ENCODE results near the gene SEMA5A. TPM values are rescaled to one million over a fixed set of nuclear protein-coding genes. Genes with fewer than 3 reads are reported as not detected.
A peak's percentile ranks its signal among the peaks of the same experiment; 100 is the strongest.

SEMA5A gene
- total RNA-seq, 1 donor from 2014 or later = 189 TPM

DNA sequence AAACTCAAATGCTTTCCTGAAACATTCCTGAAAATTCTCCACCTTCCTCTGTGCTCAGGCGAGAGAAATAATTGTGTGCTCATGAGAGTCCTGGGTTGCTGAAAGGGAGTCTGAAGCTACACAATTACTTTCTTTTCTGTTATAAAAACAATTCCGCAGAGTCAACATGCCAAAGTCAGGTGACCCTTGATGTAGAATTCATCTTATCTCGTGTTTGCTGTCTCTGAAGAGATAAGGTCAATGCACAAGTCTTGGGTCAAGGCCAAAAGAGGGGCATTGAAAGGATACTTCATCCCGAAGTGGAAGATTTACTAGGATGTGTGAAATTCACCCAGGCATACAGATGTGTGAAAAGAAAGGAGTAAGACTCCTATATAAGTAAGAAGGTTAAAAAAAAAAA is 493.5 kb downstream of the SEMA5A start:
- TF ChIP-seq, protein P1, sequence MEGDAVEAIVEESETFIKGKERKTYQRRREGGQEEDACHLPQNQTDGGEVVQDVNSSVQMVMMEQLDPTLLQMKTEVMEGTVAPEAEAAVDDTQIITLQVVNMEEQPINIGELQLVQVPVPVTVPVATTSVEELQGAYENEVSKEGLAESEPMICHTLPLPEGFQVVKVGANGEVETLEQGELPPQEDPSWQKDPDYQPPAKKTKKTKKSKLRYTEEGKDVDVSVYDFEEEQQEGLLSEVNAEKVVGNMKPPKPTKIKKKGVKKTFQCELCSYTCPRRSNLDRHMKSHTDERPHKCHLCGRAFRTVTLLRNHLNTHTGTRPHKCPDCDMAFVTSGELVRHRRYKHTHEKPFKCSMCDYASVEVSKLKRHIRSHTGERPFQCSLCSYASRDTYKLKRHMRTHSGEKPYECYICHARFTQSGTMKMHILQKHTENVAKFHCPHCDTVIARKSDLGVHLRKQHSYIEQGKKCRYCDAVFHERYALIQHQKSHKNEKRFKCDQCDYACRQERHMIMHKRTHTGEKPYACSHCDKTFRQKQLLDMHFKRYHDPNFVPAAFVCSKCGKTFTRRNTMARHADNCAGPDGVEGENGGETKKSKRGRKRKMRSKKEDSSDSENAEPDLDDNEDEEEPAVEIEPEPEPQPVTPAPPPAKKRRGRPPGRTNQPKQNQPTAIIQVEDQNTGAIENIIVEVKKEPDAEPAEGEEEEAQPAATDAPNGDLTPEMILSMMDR (IDR thresholded peaks at IDR 0.05) = no peak
- DNase-seq (ENCODE audit: extremely low spot score, unreplicated experiment) = no peak
- Mint-ChIP-seq H3K9me3 (ENCODE audit: unreplicated experiment) (no peaks in the 10 kb centered on the region), H3K4me1 (ENCODE audit: unreplicated experiment) (peaks cover 24% of the 10 kb centered on the region), H3K27ac (ENCODE audit: unreplicated experiment) (no peak overlapping the region), H3K4me3 (ENCODE audit: unreplicated experiment) (no peak overlapping the region), H3K27me3 (ENCODE audit: unreplicated experiment) (no peaks in the 10 kb centered on the region), H3K36me3 (ENCODE audit: unreplicated experiment) (peaks cover 47% of the 10 kb centered on the region)

DNA sequence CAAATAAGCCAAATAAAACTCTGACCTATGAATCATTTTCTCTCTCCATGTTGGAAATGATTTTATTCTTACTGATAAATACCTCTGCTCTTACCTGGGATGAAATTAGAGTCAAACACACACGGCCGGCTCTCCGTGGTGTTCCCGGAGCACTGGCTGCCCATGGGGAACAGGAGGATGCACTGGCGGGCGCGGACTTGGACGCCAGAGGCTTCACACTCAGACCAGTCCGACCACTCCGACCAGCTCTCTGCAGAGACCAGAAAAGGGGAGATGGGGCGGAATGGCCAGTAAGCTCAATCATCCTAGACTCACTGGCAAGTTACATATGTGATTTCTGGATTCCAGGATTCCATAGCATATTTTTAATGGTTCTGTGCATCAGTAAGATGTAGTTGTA is 494.1 kb downstream of the SEMA5A start:
- no peak for DNase-seq (ENCODE audit: extremely low spot score, unreplicated experiment)
- Mint-ChIP-seq H3K27me3 (ENCODE audit: unreplicated experiment) (no peaks in the 10 kb centered on the region), H3K4me1 (ENCODE audit: unreplicated experiment) (peaks cover 28% of the 10 kb centered on the region), H3K27ac (ENCODE audit: unreplicated experiment) (no peak overlapping the region), H3K9me3 (ENCODE audit: unreplicated experiment) (no peaks in the 10 kb centered on the region), H3K36me3 (ENCODE audit: unreplicated experiment) (peaks cover 50% of the 10 kb centered on the region), H3K4me3 (ENCODE audit: unreplicated experiment) (no peak overlapping the region)
- TF ChIP-seq, protein P1 (IDR thresholded peaks at IDR 0.05) = no peak

- no peak for DNase-seq (ENCODE audit: extremely low spot score, unreplicated experiment)
- TF ChIP-seq, protein P1 (IDR thresholded peaks at IDR 0.05) = no peak
- Mint-ChIP-seq H3K36me3 (ENCODE audit: unreplicated experiment) (peaks cover 59% of the 10 kb centered on the region), H3K9me3 (ENCODE audit: unreplicated experiment) (no peaks in the 10 kb centered on the region), H3K4me1 (ENCODE audit: unreplicated experiment) (peaks cover 16% of the 10 kb centered on the region), H3K27ac (ENCODE audit: unreplicated experiment) (no peak overlapping the region), H3K4me3 (ENCODE audit: unreplicated experiment) (no peak overlapping the region), H3K27me3 (ENCODE audit: unreplicated experiment) (no peaks in the 10 kb centered on the region)
Measured at GRCh38 chr5:9047932-9048331, 497.9 kb downstream of the SEMA5A start.

DNA sequence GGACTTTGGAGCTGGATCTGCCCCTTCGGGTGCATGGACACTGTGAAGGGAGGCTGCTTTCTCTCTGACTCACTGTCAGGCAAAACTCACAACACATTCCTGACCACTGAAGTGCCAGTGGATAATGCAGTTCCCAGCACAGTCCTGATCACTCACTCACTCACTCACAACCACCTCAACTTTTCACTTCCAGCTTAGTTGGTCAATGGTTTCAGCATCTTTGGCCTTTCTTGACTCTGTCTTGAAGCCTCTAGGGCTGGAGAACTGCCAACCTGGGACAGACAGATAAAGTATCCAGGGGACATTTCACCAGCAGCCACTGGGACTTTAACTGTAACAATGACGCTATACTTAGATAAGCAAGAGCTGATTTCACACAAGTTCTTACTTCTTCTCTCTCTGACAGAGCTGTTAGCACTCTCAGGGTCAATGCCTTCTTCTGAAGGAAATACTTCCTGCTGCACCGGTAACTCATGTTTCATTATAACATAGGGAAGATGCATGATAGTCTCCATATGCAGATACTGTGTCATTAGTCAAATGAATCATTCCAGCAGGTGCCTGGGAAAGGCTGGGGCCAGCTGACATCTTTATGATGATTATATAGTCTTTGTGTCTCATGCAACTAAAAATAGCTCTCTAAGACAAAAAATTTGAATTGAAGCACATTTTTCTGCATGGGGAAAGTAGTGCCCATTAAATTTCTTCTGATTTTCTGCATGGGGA is 499.0 kb downstream of the SEMA5A start:
- TF ChIP-seq, protein P1 (IDR thresholded peaks at IDR 0.05) = no peak
- no peak for DNase-seq (ENCODE audit: extremely low spot score, unreplicated experiment)
- Mint-ChIP-seq H3K27ac (ENCODE audit: unreplicated experiment) (peak overlapping the region; percentile 73), H3K4me3 (ENCODE audit: unreplicated experiment) (no peak overlapping the region), H3K9me3 (ENCODE audit: unreplicated experiment) (no peaks in the 10 kb centered on the region), H3K36me3 (ENCODE audit: unreplicated experiment) (peaks cover 62% of the 10 kb centered on the region), H3K27me3 (ENCODE audit: unreplicated experiment) (no peaks in the 10 kb centered on the region), H3K4me1 (ENCODE audit: unreplicated experiment) (peaks cover 16% of the 10 kb centered on the region)

GRCh38 chr5:9045946-9046345 is 499.9 kb downstream of the SEMA5A start:
- Mint-ChIP-seq H3K4me1 (ENCODE audit: unreplicated experiment) (peaks cover 16% of the 10 kb centered on the region), H3K9me3 (ENCODE audit: unreplicated experiment) (no peaks in the 10 kb centered on the region), H3K27ac (ENCODE audit: unreplicated experiment) (no peak overlapping the region), H3K4me3 (ENCODE audit: unreplicated experiment) (no peak overlapping the region), H3K27me3 (ENCODE audit: unreplicated experiment) (no peaks in the 10 kb centered on the region), H3K36me3 (ENCODE audit: unreplicated experiment) (peaks cover 64% of the 10 kb centered on the region)
- no peak for DNase-seq (ENCODE audit: extremely low spot score, unreplicated experiment)
- TF ChIP-seq, protein P1 (IDR thresholded peaks at IDR 0.05) = no peak
